CD4-positive, alpha-beta memory T cell (primary cell): Measurements from ENCODE around the gene C3orf22. TPM values are rescaled to one million over a fixed set of nuclear protein-coding genes. Genes with fewer than 3 reads are reported as not detected.
"Not testable (repeated sequence)": the region's sequence is repeated elsewhere in the genome, so short reads cannot be mapped to it uniquely, and the experiment has no call there.

ENCODE experiments used
- CTCF ChIA-PET: fragments of 350-600 bp; sonication (Branson Sonifier 250); formaldehyde crosslinking; loops from one replicate; lab custom pipeline; 2021; ENCODE audit warnings: inconsistent platforms; ENCODE audit not compliant: partially characterized antibody; lab: Charles Lee
- POLR2A ChIA-PET: fragments of 350-600 bp; sonication (Branson Sonifier 250); formaldehyde crosslinking; loops from one replicate; lab custom pipeline; 2021; ENCODE audit not compliant: partially characterized antibody; lab: Charles Lee
- DNase-seq, 5 donors: peaks; one replicate each; pipeline versions ENCODE4 v3.0.0 to v3.0.0-alpha.2; 2020 to 2022; ENCODE audit warnings: mixed read lengths in 1 of 5
- H3K27ac ChIP-seq: one replicate; pipeline ENCODE4 v1.7.0; 2013; ENCODE audit warnings: low read depth, low read length
- H3K27me3 ChIP-seq: 2 replicates; pipeline ENCODE4 v1.7.0; 2013; ENCODE audit warnings: mild to moderate bottlenecking, low read length, moderate library complexity; ENCODE audit not compliant: insufficient read depth
- H3K36me3 ChIP-seq: 2 replicates; pipeline ENCODE4 v1.7.0; 2013; ENCODE audit warnings: mild to moderate bottlenecking, low read length, moderate library complexity; ENCODE audit not compliant: insufficient read depth
- H3K4me1 ChIP-seq: 2 replicates; pipeline ENCODE4 v1.7.0; 2013; ENCODE audit warnings: mild to moderate bottlenecking, low read length, moderate library complexity; ENCODE audit not compliant: insufficient read depth
- H3K4me3 ChIP-seq, 2 donors: one replicate each; pipeline ENCODE4 v1.7.0; 2013; ENCODE audit warnings: low read length in 2 of 2, mild to moderate bottlenecking in 1 of 2
- H3K9me3 ChIP-seq, 2 donors: one replicate each; pipeline ENCODE4 v1.7.0; 2013; ENCODE audit warnings: low read length in 2 of 2, control low read depth in 1 of 2; ENCODE audit not compliant: control insufficient read depth in 1 of 2
- H3K27ac Mint-ChIP-seq, 7 donors: one replicate each; pipeline ENCODE4 v1.8.0; 2020 to 2021; ENCODE audit warnings: mixed read lengths in 7 of 7, mild to moderate bottlenecking in 6 of 7, inconsistent platforms in 3 of 7, moderate library complexity in 3 of 7
- H3K27me3 Mint-ChIP-seq, 2 donors: one replicate each; pipeline ENCODE4 v1.8.0; 2020 to 2021; ENCODE audit warnings: mixed read lengths in 2 of 2
- H3K36me3 Mint-ChIP-seq, 2 donors: one replicate each; pipeline ENCODE4 v1.8.0; 2020 to 2021; ENCODE audit warnings: mixed read lengths in 2 of 2, inconsistent platforms in 1 of 2, mild to moderate bottlenecking in 1 of 2
- H3K4me1 Mint-ChIP-seq, 4 donors: one replicate each; pipeline ENCODE4 v1.8.0; 2020 to 2021; ENCODE audit warnings: mixed read lengths in 4 of 4, mild to moderate bottlenecking in 1 of 4
- H3K4me3 Mint-ChIP-seq, 8 donors: one replicate each; pipeline ENCODE4 v1.8.0; 2020 to 2021; ENCODE audit warnings: mixed read lengths in 8 of 8, mild to moderate bottlenecking in 7 of 8, moderate library complexity in 6 of 8, inconsistent platforms in 3 of 8
- H3K9me3 Mint-ChIP-seq, 8 donors: one replicate each; pipeline ENCODE4 v1.8.0; 2020 to 2021; ENCODE audit warnings: mixed read lengths in 8 of 8, mild to moderate bottlenecking in 5 of 8, inconsistent platforms in 3 of 8, moderate library complexity in 1 of 8
- intact Hi-C: fragments of 100-400 bp; cut with micrococcal nuclease; formaldehyde crosslinking; loops from one replicate; pipeline ENCODE4 v1.15.1; 2023
- polyA plus RNA-seq, 2 donors: library from polyadenylated mRNA; unstranded; fragments of 300-500 nt; fragmentation: Illumina TruSeq; gene quantifications; one replicate each; pipeline ENCODE4 v1.2.3, GENCODE V29; 2021
- total RNA-seq, 2 experiments: library from RNA; stranded (reverse); gene quantifications; one replicate each; pipeline ENCODE4 v1.2.3, GENCODE V29; 2021

C3orf22 gene, protein sequence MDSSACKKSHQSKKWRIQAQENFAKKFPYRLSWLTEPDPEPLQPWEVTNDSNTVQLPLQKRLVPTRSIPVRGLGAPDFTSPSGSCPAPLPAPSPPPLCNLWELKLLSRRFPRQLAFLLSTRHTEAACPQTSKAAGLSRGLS
- total RNA-seq (not detected), polyA plus RNA-seq (not detected)

- H3K27me3 Mint-ChIP-seq, result peaks cover 2 to 7% of the 10 kb centered on the region in 2 donors
- Histone ChIP-seq H3K27me3 (no peaks in the 10 kb centered on the region), H3K27ac (no peak within 1 kb of the TSS), H3K4me3 (no peak within 1 kb of the TSS), H3K4me1 (no peaks in the 10 kb centered on the region), H3K9me3 (no peaks in the 10 kb centered on the region), H3K36me3 (no peaks in the 10 kb centered on the region)
- no peak within 1 kb of the TSS for H3K27ac Mint-ChIP-seq
- peaks cover 2 to 19% (median 9%) of the 10 kb centered on the region in 8 donors for H3K9me3 Mint-ChIP-seq
- intact Hi-C loops, result no loop called here
- H3K4me3 Mint-ChIP-seq, result no peak within 1 kb of the TSS
- no peaks in the 10 kb centered on the region for H3K36me3 Mint-ChIP-seq
- DNase-seq, result no peak
- POLR2A ChIA-PET, result no interaction called here
- CTCF ChIA-PET, result no interaction called here
- no peaks in the 10 kb centered on the region for H3K4me1 Mint-ChIP-seq
These were observed at the start of gene C3orf22 for GRCh38 chr3:126558336-126559071. TSS of gene C3orf22 (minus strand) at chr3:126558932. CDS start at chr3:126553390, 5,542 bp downstream.

DNA sequence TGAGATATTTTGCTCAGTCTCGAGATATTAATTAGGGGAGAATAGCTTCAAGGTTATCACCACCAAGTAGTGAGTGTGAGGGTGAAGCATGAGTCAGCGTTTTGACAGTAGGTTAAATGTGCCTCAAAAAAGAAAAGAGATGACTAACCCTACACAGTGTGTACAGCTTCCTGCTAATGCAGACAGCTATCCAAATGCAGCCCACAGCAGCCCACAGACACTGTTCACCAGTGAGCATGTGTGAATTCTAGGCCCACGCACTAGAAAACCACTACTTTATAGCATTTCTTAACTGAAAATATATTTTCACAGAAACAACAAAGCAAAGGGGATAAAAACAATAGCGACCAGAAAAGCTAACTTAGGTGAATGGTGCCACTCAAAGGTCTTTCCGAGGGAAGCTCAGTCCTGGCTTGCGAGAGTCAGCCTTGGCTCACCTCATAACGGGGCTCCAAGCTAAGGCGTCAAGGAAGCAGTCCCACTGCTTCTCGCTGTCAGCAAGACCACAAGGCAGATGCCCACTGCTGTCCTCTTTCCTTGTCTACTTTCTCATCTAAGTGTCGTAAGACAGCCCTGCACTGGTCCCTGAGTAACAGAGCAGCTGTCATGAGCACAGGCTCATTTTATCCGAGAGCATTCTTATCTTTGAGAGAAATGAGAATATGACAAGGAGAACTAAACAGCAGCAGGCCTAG, 48.6 kb upstream of the C3orf22 start:
- peaks cover 0 to 6% of the 10 kb centered on the region in 2 donors for H3K36me3 Mint-ChIP-seq
- no peak overlapping the region for H3K27ac Mint-ChIP-seq
- Histone ChIP-seq H3K9me3 (no peaks in the 10 kb centered on the region), H3K27me3 (no peaks in the 10 kb centered on the region), H3K36me3 (no peaks in the 10 kb centered on the region), H3K4me1 (no peaks in the 10 kb centered on the region), H3K4me3 (no peak overlapping the region), H3K27ac (no peak overlapping the region)
- CTCF ChIA-PET, result no interaction called here
- DNase-seq, result no peak
- POLR2A ChIA-PET, result no interaction called here
- H3K27me3 Mint-ChIP-seq, result peaks cover 7 to 8% of the 10 kb centered on the region in 2 donors
- intact Hi-C loops, result no loop called here
- peaks cover 0 to 2% (median 0%) of the 10 kb centered on the region in 8 donors for H3K9me3 Mint-ChIP-seq
- peaks cover 0 to 2% (median 0%) of the 10 kb centered on the region in 4 donors for H3K4me1 Mint-ChIP-seq
- H3K4me3 Mint-ChIP-seq, result no peak overlapping the region

DNA sequence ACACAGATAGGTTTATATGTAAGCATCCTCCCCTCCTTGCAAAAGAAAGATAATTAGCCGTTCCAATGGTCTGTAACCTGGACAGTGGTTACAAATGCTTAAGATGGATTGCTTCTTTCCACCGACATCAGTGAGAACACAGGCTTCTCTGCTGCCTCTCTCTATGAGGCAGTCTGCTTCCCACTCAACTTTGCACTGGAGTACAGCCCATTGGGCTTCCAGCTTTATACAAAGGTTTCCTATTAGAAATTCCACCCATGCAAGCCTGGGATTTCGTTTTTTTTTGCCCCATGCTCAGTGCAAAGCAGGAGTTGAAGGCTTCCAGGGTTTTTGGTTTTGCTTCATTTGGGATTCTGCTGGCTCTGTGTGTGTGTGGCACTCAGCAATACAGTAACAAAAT, 47.3 kb upstream of the C3orf22 start:
- H3K9me3 ChIP-seq, result no peaks in the 10 kb centered on the region
- H3K36me3 ChIP-seq, result no peaks in the 10 kb centered on the region
- Mint-ChIP-seq H3K27me3 (peaks cover 9 to 13% of the 10 kb centered on the region in 2 donors), H3K4me1 (peaks cover 0 to 2% (median 0%) of the 10 kb centered on the region in 4 donors), H3K36me3 (peaks cover 0 to 6% of the 10 kb centered on the region in 2 donors), H3K4me3 (no peak overlapping the region), H3K27ac (no peak overlapping the region), H3K9me3 (peaks cover 0 to 2% (median 0%) of the 10 kb centered on the region in 8 donors)
- H3K4me1 ChIP-seq, result no peaks in the 10 kb centered on the region
- DNase-seq, result no peak
- intact Hi-C loops, result no loop called here
- no peaks in the 10 kb centered on the region for H3K27me3 ChIP-seq
- POLR2A ChIA-PET, result no interaction called here
- CTCF ChIA-PET, result no interaction called here
- H3K4me3 ChIP-seq, result no peak overlapping the region
- H3K27ac ChIP-seq, result no peak overlapping the region

- no peaks in the 10 kb centered on the region for H3K9me3 ChIP-seq
- no peaks in the 10 kb centered on the region for H3K27me3 ChIP-seq
- peaks cover 11 to 17% of the 10 kb centered on the region in 2 donors for H3K27me3 Mint-ChIP-seq
- H3K4me3 Mint-ChIP-seq, result no peak overlapping the region
- no peak overlapping the region for H3K4me3 ChIP-seq
- H3K27ac Mint-ChIP-seq, result no peak overlapping the region
- peaks cover 0 to 6% of the 10 kb centered on the region in 2 donors for H3K36me3 Mint-ChIP-seq
- H3K4me1 ChIP-seq, result no peaks in the 10 kb centered on the region
- intact Hi-C loops, result no loop called here
- ChIA-PET POLR2A (no interaction called here), CTCF (no interaction called here)
- no peaks in the 10 kb centered on the region for H3K36me3 ChIP-seq
- no peak overlapping the region for H3K27ac ChIP-seq
- no peak for DNase-seq
- peaks cover 0 to 2% (median 0%) of the 10 kb centered on the region in 8 donors for H3K9me3 Mint-ChIP-seq
- H3K4me1 Mint-ChIP-seq, result peaks cover 0 to 2% (median 0%) of the 10 kb centered on the region in 4 donors
These were observed 46.0 kb upstream of the C3orf22 start for GRCh38 chr3:126604691-126605090.

DNA sequence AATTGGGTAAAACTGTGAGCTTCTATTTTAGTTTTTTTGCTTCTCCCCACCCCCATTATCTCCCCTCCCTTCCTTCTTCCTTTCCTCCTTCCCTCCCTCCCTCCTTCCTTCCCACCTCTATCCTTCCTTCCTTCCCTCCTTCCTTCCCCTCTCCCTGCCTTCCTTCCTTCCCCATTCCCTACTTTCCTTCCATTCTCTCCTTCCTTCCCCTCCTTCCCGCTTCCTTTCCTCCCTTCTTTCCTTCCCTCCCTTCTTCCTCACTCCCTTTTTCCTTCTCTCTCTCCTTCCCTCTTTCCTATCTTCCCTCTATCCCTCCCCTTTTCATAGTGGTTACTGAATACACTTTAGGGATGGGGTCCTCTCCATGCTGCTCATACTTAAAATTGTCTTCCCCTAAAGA, 40.4 kb upstream of the C3orf22 start:
- Histone ChIP-seq H3K27me3 (no peaks in the 10 kb centered on the region), H3K4me3 (no peak overlapping the region), H3K36me3 (no peaks in the 10 kb centered on the region), H3K4me1 (no peaks in the 10 kb centered on the region), H3K27ac (no peak overlapping the region), H3K9me3 (no peaks in the 10 kb centered on the region)
- no peak overlapping the region for H3K4me3 Mint-ChIP-seq
- no peaks in the 10 kb centered on the region for H3K4me1 Mint-ChIP-seq
- H3K36me3 Mint-ChIP-seq, result no peaks in the 10 kb centered on the region
- no peak for DNase-seq
- POLR2A ChIA-PET, result no interaction called here
- intact Hi-C loops, result no loop called here
- CTCF ChIA-PET, result no interaction called here
- no peak overlapping the region for H3K27ac Mint-ChIP-seq
- peaks cover 0 to 6% (median 3%) of the 10 kb centered on the region in 8 donors for H3K9me3 Mint-ChIP-seq
- H3K27me3 Mint-ChIP-seq, result peaks cover 12 to 21% of the 10 kb centered on the region in 2 donors

- H3K27ac Mint-ChIP-seq, POLR2A ChIA-PET, H3K4me3 Mint-ChIP-seq, H3K27ac ChIP-seq, intact Hi-C loops, DNase-seq, H3K9me3 ChIP-seq, H3K4me1 Mint-ChIP-seq, H3K36me3 ChIP-seq, H3K27me3 ChIP-seq, H3K36me3 Mint-ChIP-seq, H3K4me1 ChIP-seq, H3K4me3 ChIP-seq: not testable (repeated sequence)
- H3K9me3 Mint-ChIP-seq, result peaks cover 0 to 17% (median 5%) of the 10 kb centered on the region in 8 donors
- CTCF ChIA-PET, result interaction anchor here (1.0 kb wide), 1 partner anchor 27 kb away, joined by 3 read pairs; no protein-coding TSS in a partner anchor
- H3K27me3 Mint-ChIP-seq, result peaks cover 14 to 26% of the 10 kb centered on the region in 2 donors
These were observed 36.7 kb upstream of the C3orf22 start for GRCh38 chr3:126595479-126595878.

- H3K36me3 ChIP-seq, intact Hi-C loops, H3K4me3 ChIP-seq, CTCF ChIA-PET, H3K9me3 ChIP-seq, H3K4me3 Mint-ChIP-seq, H3K4me1 ChIP-seq, POLR2A ChIA-PET, H3K27ac Mint-ChIP-seq, H3K27ac ChIP-seq, H3K4me1 Mint-ChIP-seq, H3K36me3 Mint-ChIP-seq, H3K27me3 ChIP-seq, DNase-seq: not testable (repeated sequence)
- Mint-ChIP-seq H3K9me3 (peaks cover 0 to 27% (median 15%) of the 10 kb centered on the region in 8 donors), H3K27me3 (peaks cover 21 to 23% of the 10 kb centered on the region in 2 donors)
These were observed 32.8 kb upstream of the C3orf22 start for GRCh38 chr3:126591515-126591914.
